Fibroblast of lung (primary cell): ENCODE measurements around the gene UGT1A5. TPM values are rescaled to one million over a fixed set of nuclear protein-coding genes. Genes with fewer than 3 reads are reported as not detected.

Experiments used
- DNase-seq, 2 donors: peaks; one replicate each; pipeline versions ENCODE4 v3.0.0 to v3.0.0-alpha.2; 2010; ENCODE audit warnings: low read depth in 2 of 2
- H2AFZ ChIP-seq: 2 replicates; pipeline ENCODE4 v1.5.1; 2012; ENCODE audit warnings: low read length, control low read depth, inconsistent platforms
- H3K27ac ChIP-seq: 2 replicates; pipeline ENCODE4 v1.5.1; 2011; ENCODE audit warnings: low read length, control low read depth; ENCODE audit not compliant: insufficient read depth
- H3K27me3 ChIP-seq: 2 replicates; pipeline ENCODE4 v1.5.1; 2011; ENCODE audit warnings: mild to moderate bottlenecking, low read length; ENCODE audit not compliant: control insufficient read depth, insufficient read depth
- H3K36me3 ChIP-seq: 2 replicates; pipeline ENCODE4 v1.5.1; 2011; ENCODE audit warnings: low read length; ENCODE audit not compliant: control insufficient read depth, insufficient read depth
- H3K4me1 ChIP-seq: 2 replicates; pipeline ENCODE4 v1.5.1; 2011; ENCODE audit warnings: low read length; ENCODE audit not compliant: control insufficient read depth, insufficient read depth; ENCODE audit errors: extremely low read depth
- H3K4me2 ChIP-seq: 2 replicates; pipeline ENCODE4 v1.5.1; 2011; ENCODE audit warnings: low read length, control low read depth; ENCODE audit not compliant: insufficient read depth; ENCODE audit errors: extremely low read depth
- H3K4me3 ChIP-seq, 4 experiments: fragments of 200-600 bp in 1 of 4; sonication (generic) in 1 of 4; replicated peaks in 1 of 4; 2 replicates each; pipeline ENCODE4 v1.5.1; 2011 to 2016; ENCODE audit warnings: low read length in 4 of 4, low read depth in 3 of 4, mild to moderate bottlenecking in 3 of 4, control low read depth in 2 of 4, inconsistent platforms in 1 of 4, mixed read lengths in 1 of 4; ENCODE audit not compliant: insufficient read depth in 1 of 4; ENCODE audit errors: control extremely low read depth in 1 of 4
- H3K79me2 ChIP-seq: 2 replicates; pipeline ENCODE4 v1.5.1; 2012; ENCODE audit warnings: mild to moderate bottlenecking, low read length, inconsistent platforms; ENCODE audit not compliant: control insufficient read depth, insufficient read depth
- H3K9ac ChIP-seq: 2 replicates; pipeline ENCODE4 v1.5.1; 2011; ENCODE audit warnings: mild to moderate bottlenecking, low read length, control low read depth; ENCODE audit not compliant: insufficient read depth
- H3K9me3 ChIP-seq: 2 replicates; pipeline ENCODE4 v1.5.1; 2012; ENCODE audit warnings: low read depth, low read length; ENCODE audit not compliant: control insufficient read depth, insufficient read depth
- H4K20me1 ChIP-seq: 2 replicates; pipeline ENCODE4 v1.5.1; 2011; ENCODE audit warnings: low read length; ENCODE audit not compliant: control insufficient read depth, insufficient read depth; ENCODE audit errors: extremely low read depth
- CTCF ChIP-seq, 2 donors: IDR thresholded peaks in 1 of 2; conservative IDR thresholded peaks in 1 of 2; 1 replicate in 1 of 2; 2 replicates in 1 of 2; pipeline ENCODE4 v1.5.1; 2011 to 2012; ENCODE audit warnings: low read length in 2 of 2, control low read depth in 1 of 2, inconsistent platforms in 1 of 2, low read depth in 1 of 2, mild to moderate bottlenecking in 1 of 2
- EZH2 ChIP-seq: IDR thresholded peaks from 2 replicates; pipeline ENCODE4 v1.5.1; 2012; ENCODE audit warnings: low read length, control low read depth, mild to moderate bottlenecking; ENCODE audit errors: missing control alignments
- polyA plus RNA-seq, 2 donors: library from polyadenylated mRNA; depleted of rRNA in 1 of 2; stranded (reverse) in 1 of 2; unstranded in 1 of 2; fragments of >200 nt; gene quantifications; 2 replicates each; pipeline ENCODE4 v1.2.1, GENCODE V29; 2011 to 2012; ENCODE audit warnings: missing spikeins in 1 of 2
- total RNA-seq: library from RNA; depleted of rRNA; stranded (reverse); fragments of >200 nt; gene quantifications from 2 replicates; pipeline ENCODE4 v1.2.1, GENCODE V29; 2014

UGT1A5 gene
- total and polyA plus RNA-seq, 2 donors (not counting 1 experiment from before 2014, with no cell fraction given), result not detected

GRCh38 chr2:233817995-233818638, 105.4 kb downstream of the UGT1A5 start:
- Histone ChIP-seq H3K27ac (no peak overlapping the region), H3K4me3 (no peak overlapping the region), H3K4me1 (no peaks in the 10 kb centered on the region), H3K36me3 (no peaks in the 10 kb centered on the region), H4K20me1 (no peaks in the 10 kb centered on the region), H3K4me2 (no peak overlapping the region), H2AFZ (no peak overlapping the region), H3K9ac (no peak overlapping the region), H3K27me3 (peaks cover 4% of the 10 kb centered on the region), H3K9me3 (no peaks in the 10 kb centered on the region), H3K79me2 (no peaks in the 10 kb centered on the region)
- DNase-seq, result no peak
- TF ChIP-seq EZH2 (no peak), CTCF (conservative IDR thresholded peaks at IDR 0.05 in 1 of 2, IDR thresholded peaks at IDR 0.05 in 1 of 2; ENCODE audit: low read depth in 1 of 2, low read length in 2 of 2) (no peak)

- Histone ChIP-seq H3K4me1 (no peaks in the 10 kb centered on the region), H3K9me3 (no peaks in the 10 kb centered on the region), H3K36me3 (no peaks in the 10 kb centered on the region), H3K27ac (no peak overlapping the region), H2AFZ (no peak overlapping the region), H3K79me2 (no peaks in the 10 kb centered on the region), H4K20me1 (no peaks in the 10 kb centered on the region), H3K27me3 (peaks cover 4% of the 10 kb centered on the region), H3K9ac (no peak overlapping the region), H3K4me2 (no peak overlapping the region), H3K4me3 (no peak overlapping the region)
- TF ChIP-seq EZH2 (no peak), CTCF (conservative IDR thresholded peaks at IDR 0.05 in 1 of 2, IDR thresholded peaks at IDR 0.05 in 1 of 2; ENCODE audit: low read depth in 1 of 2, low read length in 2 of 2) (no peak)
- no peak for DNase-seq
Measured at GRCh38 chr2:233818639-233819621, 106.2 kb downstream of the UGT1A5 start.
